Measurements from ENCODE around the gene C11orf65. TPM values are rescaled to one million over a fixed set of nuclear protein-coding genes. Genes with fewer than 3 reads are reported as not detected.

The C11orf65 gene
- total RNA-seq, 1 experiment from 2014 or later: 0.64 TPM

- DNase-seq (ENCODE audit: low spot score): no peak
Observed at GRCh38 chr11:108369064-108369463, 98.3 kb downstream of the C11orf65 start.

GRCh38 chr11:108368134-108368533 is 99.2 kb downstream of the C11orf65 start:
- DNase-seq (ENCODE audit: low spot score): no peak

- DNase-seq (ENCODE audit: low spot score): no peak
Observed at GRCh38 chr11:108364159-108364558, 103.2 kb downstream of the C11orf65 start.

- DNase-seq (ENCODE audit: low spot score): no peak
Observed at GRCh38 chr11:108351468-108351867, 115.9 kb downstream of the C11orf65 start.

GRCh38 chr11:108346451-108346850 is 120.9 kb downstream of the C11orf65 start:
- no peak for DNase-seq (ENCODE audit: low spot score)

- no peak for DNase-seq (ENCODE audit: low spot score)
Observed at GRCh38 chr11:108345767-108346166, 121.6 kb downstream of the C11orf65 start.

GRCh38 chr11:108343714-108344113 is 123.6 kb downstream of the C11orf65 start:
- no peak for DNase-seq (ENCODE audit: low spot score)

GRCh38 chr11:108341654-108342053 is 125.7 kb downstream of the C11orf65 start:
- no peak for DNase-seq (ENCODE audit: low spot score)

GRCh38 chr11:108340973-108341372 is 126.4 kb downstream of the C11orf65 start:
- DNase-seq (ENCODE audit: low spot score): peak; percentile 50

GRCh38 chr11:108338750-108339149 is 128.6 kb downstream of the C11orf65 start:
- no peak for DNase-seq (ENCODE audit: low spot score)

GRCh38 chr11:108333403-108333899 is 133.9 kb downstream of the C11orf65 start:
- DNase-seq (ENCODE audit: low spot score): no peak

Other genes starting within 250 kb of the C11orf65 start
- gene NPAT, start 244.9 kb downstream of the C11orf65 start, total RNA-seq (2014; rRNA removed; shearing (Covaris generic)): 6.9 and 8.2 TPM in 2 replicates
- gene ATM, start 244.5 kb downstream of the C11orf65 start, total RNA-seq (2014; rRNA removed; shearing (Covaris generic)): 16.6 and 26.1 TPM in 2 replicates
- gene POGLUT3, start 30.9 kb upstream of the C11orf65 start, total RNA-seq (2014; rRNA removed; shearing (Covaris generic)): 6.8 and 7.8 TPM in 2 replicates
- 9.8 and 10.6 TPM in 2 replicates for gene EXPH5, start 126.2 kb upstream of the C11orf65 start, total RNA-seq (2014; rRNA removed; shearing (Covaris generic))
- gene DDX10, start 197.5 kb upstream of the C11orf65 start, total RNA-seq (2014; rRNA removed; shearing (Covaris generic)): 23.4 and 42.3 TPM in 2 replicates